ENCODE results near the gene KBTBD12.

GRCh38 chr3:127954640-127955039 is 39.6 kb downstream of the KBTBD12 start:
- no peak for TF ChIP-seq ZNF274 (IDR thresholded peaks at IDR 0.05; ENCODE audit: low read depth, low read length)
- TF ChIP-seq YY1 (IDR thresholded peaks at IDR 0.05; ENCODE audit: insufficient read depth, insufficient read length): no peak
- no peak for TF ChIP-seq SUZ12 (IDR thresholded peaks at IDR 0.05; ENCODE audit: extremely low read depth, insufficient read depth, insufficient read length)

All from NT2/D1 (cell line).